H9 (cell line): ENCODE measurements around the gene NAIF1. TPM values are rescaled to one million over a fixed set of nuclear protein-coding genes. Genes with fewer than 3 reads are reported as not detected.
A peak's percentile ranks its signal among the peaks of the same experiment; 100 is the strongest.

Source experiments
- DNase-seq: peaks from one replicate; pipeline ENCODE4 v3.0.0-alpha.2; 2017
- H2AFZ ChIP-seq: one replicate; pipeline ENCODE4 v1.6.1; 2013; ENCODE audit warnings: mild to moderate bottlenecking, low read length, control low read depth, moderate library complexity
- H2AK5ac ChIP-seq: 2 replicates; pipeline ENCODE4 v1.6.1; 2013; ENCODE audit warnings: low read length, control low read depth, mixed read lengths; ENCODE audit not compliant: insufficient read length
- H2BK120ac ChIP-seq: one replicate; pipeline ENCODE4 v1.6.1; 2013; ENCODE audit warnings: low read depth, mild to moderate bottlenecking, low read length, control low read depth, inconsistent platforms; ENCODE audit not compliant: poor library complexity, severe bottlenecking
- H2BK12ac ChIP-seq: 2 replicates; pipeline ENCODE4 v1.6.1; 2013; ENCODE audit warnings: low read length, control low read depth, mixed read lengths, low read depth; ENCODE audit not compliant: insufficient read length
- H2BK15ac ChIP-seq: 2 replicates; pipeline ENCODE4 v1.6.1; 2013; ENCODE audit warnings: low read depth, low read length, control low read depth
- H2BK20ac ChIP-seq: one replicate; pipeline ENCODE4 v1.6.1; 2013; ENCODE audit warnings: low read depth, mild to moderate bottlenecking, low read length, control low read depth, inconsistent platforms; ENCODE audit not compliant: poor library complexity, severe bottlenecking
- H2BK5ac ChIP-seq: 2 replicates; pipeline ENCODE4 v1.6.1; 2013; ENCODE audit warnings: low read length, control low read depth, mixed read lengths; ENCODE audit not compliant: insufficient read length
- H3K14ac ChIP-seq: 2 replicates; pipeline ENCODE4 v1.6.1; 2013; ENCODE audit warnings: low read length, control low read depth; ENCODE audit not compliant: insufficient read depth
- H3K18ac ChIP-seq: 2 replicates; pipeline ENCODE4 v1.6.1; 2013; ENCODE audit warnings: low read depth, mild to moderate bottlenecking, mixed read lengths, low read length, control low read depth; ENCODE audit not compliant: insufficient read length
- H3K23ac ChIP-seq: 2 replicates; pipeline ENCODE4 v1.6.1; 2013; ENCODE audit warnings: low read length, control low read depth, mixed read lengths, low read depth; ENCODE audit not compliant: insufficient read length
- H3K23me2 ChIP-seq: 2 replicates; pipeline ENCODE4 v1.6.1; 2013; ENCODE audit warnings: low read depth, mild to moderate bottlenecking, mixed read lengths, low read length, control low read depth; ENCODE audit not compliant: insufficient read length, poor library complexity, severe bottlenecking
- H3K27ac ChIP-seq: 2 replicates; pipeline ENCODE4 v1.5.1; 2013; ENCODE audit warnings: low read length, control low read depth, mixed read lengths, low read depth; ENCODE audit not compliant: insufficient read length
- H3K27me3 ChIP-seq: 2 replicates; pipeline ENCODE4 v1.6.1; 2013; ENCODE audit warnings: low read length, control low read depth, inconsistent platforms; ENCODE audit not compliant: insufficient read depth
- H3K4ac ChIP-seq: 2 replicates; pipeline ENCODE4 v1.6.1; 2013; ENCODE audit warnings: low read depth, mild to moderate bottlenecking, control low read depth, inconsistent platforms, low read length, moderate library complexity
- H3K4me1 ChIP-seq: 2 replicates; pipeline ENCODE4 v1.6.1; 2013; ENCODE audit warnings: low read length, control low read depth, inconsistent platforms; ENCODE audit not compliant: insufficient read depth
- H3K4me2 ChIP-seq: 2 replicates; pipeline ENCODE4 v1.6.1; 2013; ENCODE audit warnings: low read length, control low read depth, mixed read lengths; ENCODE audit not compliant: insufficient read length, insufficient read depth
- H3K56ac ChIP-seq: 2 replicates; pipeline ENCODE4 v1.6.1; 2013; ENCODE audit warnings: low read depth, mild to moderate bottlenecking, mixed read lengths, low read length, control low read depth; ENCODE audit not compliant: insufficient read length
- H3K79me1 ChIP-seq: 2 replicates; pipeline ENCODE4 v1.6.1; 2013; ENCODE audit warnings: low read depth, mild to moderate bottlenecking, moderate library complexity, low read length, control low read depth, inconsistent platforms; ENCODE audit not compliant: insufficient read depth, poor library complexity, severe bottlenecking
- H3K79me2 ChIP-seq: 2 replicates; pipeline ENCODE4 v1.6.1; 2013; ENCODE audit warnings: low read length, control low read depth, inconsistent platforms; ENCODE audit not compliant: insufficient read depth
- H3K9ac ChIP-seq: 2 replicates; pipeline ENCODE4 v1.6.1; 2013; ENCODE audit warnings: low read length, control low read depth, mixed read lengths; ENCODE audit not compliant: insufficient read length; ENCODE audit errors: extremely low read depth
- H3K9me3 ChIP-seq: one replicate; pipeline ENCODE4 v1.6.1; 2013; ENCODE audit warnings: low read depth, low read length, inconsistent platforms; ENCODE audit not compliant: control insufficient read depth
- H3T11ph ChIP-seq: one replicate; pipeline ENCODE4 v1.6.1; 2013; ENCODE audit warnings: mild to moderate bottlenecking, low read length, control low read depth, inconsistent platforms
- H4K20me1 ChIP-seq: one replicate; pipeline ENCODE4 v1.6.1; 2013; ENCODE audit not compliant: control insufficient read depth, insufficient read length, insufficient read depth
- H4K5ac ChIP-seq: 2 replicates; pipeline ENCODE4 v1.6.1; 2013; ENCODE audit warnings: low read depth, mild to moderate bottlenecking, mixed read lengths, low read length, control low read depth; ENCODE audit not compliant: insufficient read length
- H4K8ac ChIP-seq: replicated peaks from 2 replicates; pipeline ENCODE4 v1.6.1; 2013; ENCODE audit warnings: low read length, control low read depth, mixed read lengths, low read depth; ENCODE audit not compliant: insufficient read length
- H4K91ac ChIP-seq: 2 replicates; pipeline ENCODE4 v1.6.1; 2013; ENCODE audit warnings: low read depth, mild to moderate bottlenecking, moderate library complexity, mixed read lengths, low read length, control low read depth; ENCODE audit not compliant: insufficient read length
- H3K27ac Mint-ChIP-seq, 3 experiments: 2 replicates in 2 of 3; 3 replicates in 1 of 3; pipeline ENCODE4 v1.8.0; 2020 to 2021; ENCODE audit warnings: mixed read lengths in 3 of 3, mild to moderate bottlenecking in 1 of 3, moderate library complexity in 1 of 3
- H3K27me3 Mint-ChIP-seq: 2 replicates; pipeline ENCODE4 v1.8.0; 2021; ENCODE audit warnings: low read depth, mild to moderate bottlenecking, moderate library complexity, mixed read lengths
- H3K36me3 Mint-ChIP-seq, 3 experiments: 2 replicates in 2 of 3; 3 replicates in 1 of 3; pipeline ENCODE4 v1.8.0; 2020 to 2021; ENCODE audit warnings: low read depth in 3 of 3, mixed read lengths in 3 of 3; ENCODE audit not compliant: insufficient read depth in 1 of 3
- H3K4me1 Mint-ChIP-seq, 2 experiments: 2 replicates each; pipeline ENCODE4 v1.8.0; 2020; ENCODE audit warnings: mixed read lengths in 2 of 2
- H3K4me3 Mint-ChIP-seq, 2 experiments: 2 replicates in 1 of 2; 3 replicates in 1 of 2; pipeline ENCODE4 v1.8.0; 2020 to 2021; ENCODE audit warnings: mild to moderate bottlenecking in 2 of 2, mixed read lengths in 2 of 2, moderate library complexity in 1 of 2
- H3K9me3 Mint-ChIP-seq, 2 experiments: 2 replicates in 1 of 2; 3 replicates in 1 of 2; pipeline ENCODE4 v1.8.0; 2020; ENCODE audit warnings: mild to moderate bottlenecking in 2 of 2, mixed read lengths in 2 of 2, moderate library complexity in 1 of 2
- CTCF ChIP-seq: fragments of 200-600 bp; sonication (generic); conservative IDR thresholded peaks from 3 replicates; pipeline ENCODE4 v1.8.0; 2021; ENCODE audit warnings: antibody characterized with exemption, mild to moderate bottlenecking
- WGBS: extraction: QIAGEN DNeasy Blood & Tissue Kit; methylation state at CpG from one replicate; pipeline ENCODE4 v1.1.7; 2013; ENCODE audit warnings: missing lambda C conversion rate, low lambda C conversion rate, mixed read lengths; ENCODE audit not compliant: insufficient read length; ENCODE audit errors: extremely low coverage; 5-methylcytosine and 5-hydroxymethylcytosine counted together
- total RNA-seq: library from RNA; stranded (reverse); gene quantifications from 2 replicates; pipeline ENCODE4 v1.2.1, GENCODE V29; 2021

NAIF1 gene
- total RNA-seq, 1 experiment from 2014 or later, result 6.3 TPM

- Mint-ChIP-seq H3K4me3 (no peak overlapping the region), H3K27me3 (peaks cover 3% of the 10 kb centered on the region), H3K9me3 (no peaks in the 10 kb centered on the region)
These were observed 46.0 kb downstream of the NAIF1 start for GRCh38 chr9:128021098-128021497.

More at GRCh38 chr9:128021098-128021497, 46.0 kb downstream of the NAIF1 start:
- no peak overlapping the region for H3T11ph ChIP-seq
- H3K27ac ChIP-seq, result no peak overlapping the region
- no peaks in the 10 kb centered on the region for H4K20me1 ChIP-seq
- H3K79me2 ChIP-seq, result no peaks in the 10 kb centered on the region
- Mint-ChIP-seq H3K36me3 (no peaks in the 10 kb centered on the region), H3K4me1 (no peaks in the 10 kb centered on the region), H3K27ac (peak overlapping the region in 1 of 3 experiments; percentile 33; a peak in 2 of 7 replicates)
- H3K14ac ChIP-seq, result no peak overlapping the region
- no peak overlapping the region for H3K4ac ChIP-seq
- H2AFZ ChIP-seq, result no peak overlapping the region
- no peak overlapping the region for H3K56ac ChIP-seq
- no peak overlapping the region for H4K8ac ChIP-seq
- H3K9ac ChIP-seq, result no peak overlapping the region
- no peak for TF ChIP-seq CTCF
- H4K91ac ChIP-seq, result no peak overlapping the region
- H2BK20ac ChIP-seq, result no peak overlapping the region
- no peak overlapping the region for H2BK5ac ChIP-seq
- H2BK120ac ChIP-seq, result no peak overlapping the region
- H2AK5ac ChIP-seq, result no peak overlapping the region
- H3K27me3 ChIP-seq, result no peaks in the 10 kb centered on the region
- no peak overlapping the region for H3K18ac ChIP-seq
- no CpG with 5 or more reads among the region's 1 CpG for WGBS
- no peaks in the 10 kb centered on the region for H3K79me1 ChIP-seq
- H3K23ac ChIP-seq, result no peak overlapping the region
- H2BK15ac ChIP-seq, result no peak overlapping the region
- peaks cover 3% of the 10 kb centered on the region for H3K23me2 ChIP-seq
- no peak overlapping the region for H4K5ac ChIP-seq
- H3K9me3 ChIP-seq, result no peaks in the 10 kb centered on the region
- H3K4me1 ChIP-seq, result no peaks in the 10 kb centered on the region
- DNase-seq, result no peak
- no peak overlapping the region for H3K4me2 ChIP-seq
- no peak overlapping the region for H2BK12ac ChIP-seq
